Neuronal stem cell (in vitro differentiated cells): ENCODE data around the gene LSM12.

Experiments used
- DNase-seq: peaks from one replicate; pipeline ENCODE4 v3.0.0-alpha.2; 2013; ENCODE audit warnings: low spot score
- H2AFZ ChIP-seq: one replicate; pipeline ENCODE4 v1.6.1; 2013; ENCODE audit warnings: mild to moderate bottlenecking, low read length, inconsistent platforms
- H2AK5ac ChIP-seq: 2 replicates; pipeline ENCODE4 v1.6.1; 2013; ENCODE audit warnings: low read depth, mild to moderate bottlenecking, inconsistent platforms, low read length, moderate library complexity, mixed read lengths
- H2BK120ac ChIP-seq: 2 replicates; pipeline ENCODE4 v1.6.1; 2013; ENCODE audit warnings: low read depth, mild to moderate bottlenecking, inconsistent platforms, low read length, moderate library complexity, mixed read lengths
- H2BK12ac ChIP-seq: one replicate; pipeline ENCODE4 v1.6.1; 2013; ENCODE audit warnings: low read length, inconsistent platforms
- H2BK15ac ChIP-seq: 2 replicates; pipeline ENCODE4 v1.6.1; 2013; ENCODE audit warnings: mild to moderate bottlenecking, low read length, inconsistent platforms, mixed read lengths
- H2BK5ac ChIP-seq: one replicate; pipeline ENCODE4 v1.6.1; 2013; ENCODE audit warnings: inconsistent platforms, mild to moderate bottlenecking, low read length, moderate library complexity
- H3K14ac ChIP-seq: one replicate; pipeline ENCODE4 v1.6.1; 2013; ENCODE audit warnings: low read length, inconsistent platforms
- H3K18ac ChIP-seq: 2 replicates; pipeline ENCODE4 v1.6.1; 2013; ENCODE audit warnings: low read length, inconsistent platforms
- H3K23ac ChIP-seq: 2 replicates; pipeline ENCODE4 v1.6.1; 2013; ENCODE audit warnings: low read depth, mild to moderate bottlenecking, mixed read lengths, low read length, inconsistent platforms; ENCODE audit not compliant: poor library complexity
- H3K27ac ChIP-seq: replicated peaks from 3 replicates; pipeline ENCODE4 v1.5.1; 2013; ENCODE audit warnings: low read length, inconsistent platforms
- H3K27me3 ChIP-seq, 3 experiments: 2 replicates each; pipeline ENCODE4 v1.6.1; 2013; ENCODE audit warnings: low read length in 3 of 3, mild to moderate bottlenecking in 2 of 3, inconsistent platforms in 1 of 3, low read depth in 1 of 3, mixed read lengths in 1 of 3, moderate library complexity in 1 of 3; ENCODE audit not compliant: control insufficient read depth in 3 of 3, insufficient read depth in 3 of 3
- H3K36me3 ChIP-seq, 2 donors: replicated peaks in 1 of 2; 2 replicates each; pipeline ENCODE4 v1.6.1; 2013; ENCODE audit warnings: low read length in 2 of 2; ENCODE audit not compliant: control insufficient read depth in 2 of 2, insufficient read depth in 2 of 2
- H3K4ac ChIP-seq: 2 replicates; pipeline ENCODE4 v1.6.1; 2013; ENCODE audit warnings: inconsistent platforms, mild to moderate bottlenecking, low read length, moderate library complexity
- H3K4me1 ChIP-seq, 2 donors: 1 replicate in 1 of 2; 2 replicates in 1 of 2; pipeline ENCODE4 v1.6.1; 2013; ENCODE audit warnings: low read length in 2 of 2, low read depth in 1 of 2; ENCODE audit not compliant: control insufficient read depth in 2 of 2, insufficient read depth in 1 of 2
- H3K4me2 ChIP-seq: one replicate; pipeline ENCODE4 v1.6.1; 2013; ENCODE audit warnings: mild to moderate bottlenecking, low read length, inconsistent platforms; ENCODE audit not compliant: insufficient read depth, poor library complexity, severe bottlenecking
- H3K4me3 ChIP-seq, 2 donors: 2 replicates each; pipeline ENCODE4 v1.5.1; 2013; ENCODE audit warnings: low read length in 2 of 2, mild to moderate bottlenecking in 2 of 2, inconsistent platforms in 1 of 2, moderate library complexity in 1 of 2
- H3K79me1 ChIP-seq: one replicate; pipeline ENCODE4 v1.6.1; 2013; ENCODE audit warnings: low read depth, mild to moderate bottlenecking, inconsistent platforms, low read length, moderate library complexity
- H3K9ac ChIP-seq: one replicate; pipeline ENCODE4 v1.6.1; 2013; ENCODE audit warnings: mild to moderate bottlenecking, low read depth, low read length, inconsistent platforms; ENCODE audit not compliant: poor library complexity
- H3K9me3 ChIP-seq, 2 donors: replicated peaks in 1 of 2; 2 replicates each; pipeline versions ENCODE3 to v1.6.1; 2013; ENCODE audit warnings: low read length in 2 of 2, mild to moderate bottlenecking in 2 of 2, inconsistent platforms in 1 of 2, low read depth in 1 of 2, mixed read lengths in 1 of 2, moderate library complexity in 1 of 2; ENCODE audit not compliant: control insufficient read depth in 2 of 2, insufficient read depth in 1 of 2
- H4K8ac ChIP-seq: one replicate; pipeline ENCODE4 v1.6.1; 2013; ENCODE audit warnings: low read depth, mild to moderate bottlenecking, inconsistent platforms, low read length, moderate library complexity
- H4K91ac ChIP-seq: one replicate; pipeline ENCODE4 v1.6.1; 2013; ENCODE audit warnings: low read length, low read depth, mild to moderate bottlenecking, inconsistent platforms; ENCODE audit not compliant: poor library complexity
- WGBS, 2 donors: extraction: QIAGEN DNeasy Blood & Tissue Kit; methylation state at CpG; one replicate each; pipeline ENCODE4 v1.1.7; 2013; ENCODE audit warnings: missing lambda C conversion rate in 2 of 2, mixed read lengths in 1 of 2; ENCODE audit not compliant: insufficient read length in 2 of 2, insufficient replicate concordance in 1 of 2; ENCODE audit errors: extremely low coverage in 2 of 2; 5-methylcytosine and 5-hydroxymethylcytosine counted together

The LSM12 gene

GRCh38 chr17:44110823-44111633, 44.6 kb upstream of the LSM12 start:
- Histone ChIP-seq H2AFZ (peak overlapping the region; percentile 43), H2BK15ac (no peak overlapping the region), H2BK5ac (no peak overlapping the region), H3K4me1 (peaks cover 20 to 22% of the 10 kb centered on the region in 2 donors), H3K4me2 (peak overlapping the region; percentile 21), H3K18ac (peak overlapping the region; percentile 89), H2AK5ac (peak overlapping the region; percentile 91), H3K9ac (peak overlapping the region; percentile 90), H3K14ac (peak overlapping the region; percentile 39), H3K9me3 (no peaks in the 10 kb centered on the region), H3K23ac (peak overlapping the region; percentile 53), H3K36me3 (peaks cover 0 to 3% of the 10 kb centered on the region in 2 donors), H3K27ac (no peak overlapping the region), H2BK12ac (no peak overlapping the region), H4K91ac (no peak overlapping the region), H2BK120ac (no peak overlapping the region), H3K4ac (no peak overlapping the region), H4K8ac (peak overlapping the region; percentile 84), H3K4me3 (peak overlapping the region in 1 of 2 donors; percentile 29), H3K79me1 (peaks cover 7% of the 10 kb centered on the region), H3K27me3 (no peaks in the 10 kb centered on the region)
- no peak for DNase-seq
- WGBS, 2 donors: no CpG with 5 or more reads among the region's 28 CpGs

GRCh38 chr17:44110011-44110686, 43.7 kb upstream of the LSM12 start:
- H3K4ac ChIP-seq: no peak overlapping the region
- H3K4me2 ChIP-seq: no peak overlapping the region
- H3K4me3 ChIP-seq: no peak overlapping the region
- no CpG with 5 or more reads among the region's 10 CpGs for WGBS, 2 donors
- no peak for DNase-seq
- no peaks in the 10 kb centered on the region for H3K9me3 ChIP-seq
- H3K79me1 ChIP-seq: peaks cover 5% of the 10 kb centered on the region
- no peak overlapping the region for H3K18ac ChIP-seq
- peak overlapping the region; percentile 39 for H3K14ac ChIP-seq
- no peaks in the 10 kb centered on the region for H3K27me3 ChIP-seq
- H2BK5ac ChIP-seq: peak overlapping the region; percentile 29
- H3K36me3 ChIP-seq: peaks cover 0 to 5% of the 10 kb centered on the region in 2 donors
- no peak overlapping the region for H2BK120ac ChIP-seq
- peak overlapping the region; percentile 86 for H2AK5ac ChIP-seq
- H3K9ac ChIP-seq: no peak overlapping the region
- H3K4me1 ChIP-seq: peaks cover 23 to 24% of the 10 kb centered on the region in 2 donors
- no peak overlapping the region for H2BK15ac ChIP-seq
- H2BK12ac ChIP-seq: no peak overlapping the region
- no peak overlapping the region for H4K8ac ChIP-seq
- H2AFZ ChIP-seq: no peak overlapping the region
- peak overlapping the region; percentile 34 for H3K23ac ChIP-seq
- no peak overlapping the region for H4K91ac ChIP-seq
- H3K27ac ChIP-seq: no peak overlapping the region

DNA sequence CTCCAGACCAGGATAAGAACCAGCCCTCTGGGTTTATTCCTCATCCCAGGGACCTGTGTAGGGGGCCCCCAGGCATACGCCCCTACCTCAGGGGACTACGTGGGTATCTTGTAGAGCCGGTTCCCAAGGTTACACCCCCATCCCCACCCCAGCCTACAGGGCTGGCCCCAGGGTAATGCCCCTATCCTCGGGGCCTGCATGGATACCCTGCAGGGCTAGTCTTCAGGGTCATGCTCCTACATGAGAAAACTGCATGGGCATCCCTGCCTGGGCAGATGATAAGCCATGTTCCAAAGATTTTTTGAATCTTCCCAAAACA, 42.8 kb upstream of the LSM12 start:
- no peak overlapping the region for H3K14ac ChIP-seq
- H2AK5ac ChIP-seq: no peak overlapping the region
- H3K18ac ChIP-seq: no peak overlapping the region
- peaks cover 6% of the 10 kb centered on the region for H3K79me1 ChIP-seq
- H3K27ac ChIP-seq: no peak overlapping the region
- H4K91ac ChIP-seq: no peak overlapping the region
- H2AFZ ChIP-seq: no peak overlapping the region
- H2BK120ac ChIP-seq: no peak overlapping the region
- H3K4ac ChIP-seq: no peak overlapping the region
- no CpG with 5 or more reads among the region's 4 CpGs for WGBS, 2 donors
- no peaks in the 10 kb centered on the region for H3K9me3 ChIP-seq
- H3K23ac ChIP-seq: no peak overlapping the region
- no peak overlapping the region for H4K8ac ChIP-seq
- H3K36me3 ChIP-seq: peaks cover 0 to 3% of the 10 kb centered on the region in 2 donors
- no peak overlapping the region for H3K4me2 ChIP-seq
- H3K4me3 ChIP-seq: no peak overlapping the region
- H2BK5ac ChIP-seq: peak overlapping the region; percentile 29
- no peaks in the 10 kb centered on the region for H3K27me3 ChIP-seq
- H3K4me1 ChIP-seq: peaks cover 23 to 24% of the 10 kb centered on the region in 2 donors
- peak overlapping the region; percentile 61 for H3K9ac ChIP-seq
- no peak overlapping the region for H2BK15ac ChIP-seq
- no peak overlapping the region for H2BK12ac ChIP-seq
- DNase-seq: no peak
